T-helper 9 cell (primary cell): ENCODE results near the gene CD2.

Experiments
- DNase-seq: peaks from one replicate; pipeline ENCODE4 v3.0.0-alpha.2; 2020
- total RNA-seq, 2 donors: gene quantifications; one replicate each; lab custom pipeline; 2026; lab: John Stamatoyannopoulos, UW

CD2 gene, protein sequence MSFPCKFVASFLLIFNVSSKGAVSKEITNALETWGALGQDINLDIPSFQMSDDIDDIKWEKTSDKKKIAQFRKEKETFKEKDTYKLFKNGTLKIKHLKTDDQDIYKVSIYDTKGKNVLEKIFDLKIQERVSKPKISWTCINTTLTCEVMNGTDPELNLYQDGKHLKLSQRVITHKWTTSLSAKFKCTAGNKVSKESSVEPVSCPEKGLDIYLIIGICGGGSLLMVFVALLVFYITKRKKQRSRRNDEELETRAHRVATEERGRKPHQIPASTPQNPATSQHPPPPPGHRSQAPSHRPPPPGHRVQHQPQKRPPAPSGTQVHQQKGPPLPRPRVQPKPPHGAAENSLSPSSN
- total RNA-seq, result 260 to 582 reads per million in 2 donors

DNA sequence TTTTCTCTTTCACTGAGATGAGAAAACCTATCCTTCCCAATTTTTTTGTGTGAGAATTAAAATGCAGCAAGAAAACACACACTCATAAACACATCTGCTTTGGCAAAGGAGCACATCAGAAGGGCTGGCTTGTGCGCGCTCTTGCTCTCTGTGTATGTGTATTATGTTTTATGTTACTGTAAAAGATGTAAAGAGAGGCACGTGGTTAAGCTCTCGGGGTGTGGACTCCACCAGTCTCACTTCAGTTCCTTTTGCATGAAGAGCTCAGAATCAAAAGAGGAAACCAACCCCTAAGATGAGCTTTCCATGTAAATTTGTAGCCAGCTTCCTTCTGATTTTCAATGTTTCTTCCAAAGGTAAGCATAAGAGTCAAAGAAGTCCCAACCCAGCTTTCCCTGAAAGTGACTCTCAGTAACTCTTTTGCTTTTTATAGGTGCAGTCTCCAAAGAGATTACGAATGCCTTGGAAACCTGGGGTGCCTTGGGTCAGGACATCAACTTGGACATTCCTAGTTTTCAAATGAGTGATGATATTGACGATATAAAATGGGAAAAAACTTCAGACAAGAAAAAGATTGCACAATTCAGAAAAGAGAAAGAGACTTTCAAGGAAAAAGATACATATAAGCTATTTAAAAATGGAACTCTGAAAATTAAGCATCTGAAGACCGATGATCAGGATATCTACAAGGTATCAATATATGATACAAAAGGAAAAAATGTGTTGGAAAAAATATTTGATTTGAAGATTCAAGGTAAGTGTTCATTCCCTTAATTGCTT is at the start of gene CD2:
TSS of gene CD2 (plus strand) at position 233 of the 780 bp plus-strand sequence. CDS start at position 296, 63 bp downstream.
- no peak for DNase-seq

DNA sequence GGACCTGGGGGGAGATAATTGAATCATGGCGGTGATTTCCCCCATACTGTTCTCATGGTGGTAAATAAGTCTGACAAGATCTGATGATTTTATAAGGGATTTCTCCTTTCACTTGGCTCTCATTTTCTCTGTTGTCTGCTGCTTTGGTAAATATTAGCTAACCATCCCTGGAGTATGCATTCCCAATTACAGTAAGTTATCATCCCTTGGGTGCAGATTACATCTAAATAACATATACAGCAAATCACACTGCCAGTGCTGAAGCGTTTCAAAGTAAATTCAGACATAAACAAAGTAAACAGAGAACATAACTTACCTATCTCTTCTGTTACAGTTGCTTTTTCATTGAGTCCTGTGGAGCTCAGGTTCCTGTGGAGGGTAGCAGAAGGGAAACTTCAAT is 48.1 kb upstream of the CD2 start:
- DNase-seq, result no peak

DNA sequence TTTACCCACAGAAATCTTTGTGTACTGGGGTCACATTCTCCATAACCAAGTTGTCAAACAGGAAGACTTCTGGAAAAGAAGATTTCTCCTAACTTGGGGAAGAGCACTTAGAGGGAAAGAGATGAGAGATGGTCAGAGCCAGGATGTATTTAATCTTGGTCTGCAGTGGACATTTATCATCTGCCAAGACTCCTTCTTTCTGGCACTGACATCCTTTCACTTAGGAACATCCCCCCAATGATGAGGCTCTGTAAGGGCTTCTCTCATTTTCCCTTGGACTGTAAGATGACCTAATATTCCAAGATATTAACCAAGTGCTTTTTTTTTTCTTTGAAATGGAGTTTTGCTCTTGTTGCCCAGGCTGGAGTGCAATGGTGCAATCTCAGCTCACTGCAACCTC is 47.4 kb upstream of the CD2 start:
- DNase-seq, result no peak

DNA sequence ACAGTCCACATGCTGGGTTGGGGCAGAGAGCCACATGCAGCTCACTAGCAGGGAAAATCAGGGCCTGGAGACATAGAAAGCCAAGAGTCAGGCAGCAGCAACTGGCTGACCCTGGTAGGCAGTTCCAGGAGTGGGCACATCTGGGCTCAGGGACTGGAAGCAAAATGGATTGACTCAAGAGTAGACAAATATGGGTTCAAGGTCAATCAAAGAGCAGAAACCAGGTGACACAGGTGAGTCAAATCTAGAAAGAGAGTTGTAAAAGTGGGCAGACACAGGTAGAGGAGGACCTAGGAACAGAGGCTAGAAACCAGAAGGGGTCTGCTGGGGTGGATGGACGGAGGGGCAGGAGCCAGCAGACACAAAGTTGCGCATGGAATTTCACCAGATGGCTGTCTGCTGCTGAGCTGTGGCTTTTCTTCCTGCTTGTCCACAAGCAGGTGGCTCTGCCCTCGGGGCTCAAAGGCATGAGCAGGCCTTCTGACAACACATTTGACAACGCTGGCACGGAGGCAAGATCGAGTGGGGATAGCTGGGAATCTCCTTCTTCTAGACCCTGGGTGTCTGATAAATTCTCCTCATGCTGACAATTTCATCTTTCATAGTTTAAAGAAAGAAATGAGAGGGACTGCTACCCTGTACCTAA is 45.9 kb upstream of the CD2 start:
- no peak for DNase-seq

DNA sequence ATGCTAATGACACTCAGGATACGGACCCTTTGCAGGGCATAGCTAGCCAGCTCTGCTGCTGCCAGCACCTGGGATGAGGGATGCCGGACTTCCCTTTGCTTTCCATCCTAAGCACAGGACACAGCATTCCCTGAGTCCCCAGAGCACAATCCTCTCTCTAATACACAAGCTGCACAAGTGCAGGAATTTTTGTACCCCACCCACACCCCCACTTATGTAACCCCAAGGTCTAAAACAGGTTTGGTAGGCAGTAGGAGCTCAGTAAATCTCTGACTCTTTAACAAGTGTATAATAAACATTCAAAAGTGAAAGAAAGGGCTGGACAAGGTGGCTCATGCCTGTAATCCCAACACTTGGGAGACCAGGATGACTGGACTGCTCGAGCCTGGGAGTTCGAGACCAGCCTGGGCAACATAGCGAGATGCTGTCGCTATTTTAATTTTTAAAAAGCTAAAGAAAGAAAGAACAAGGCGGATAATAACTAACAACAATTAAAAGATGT is 44.5 kb upstream of the CD2 start:
- no peak for DNase-seq

DNA sequence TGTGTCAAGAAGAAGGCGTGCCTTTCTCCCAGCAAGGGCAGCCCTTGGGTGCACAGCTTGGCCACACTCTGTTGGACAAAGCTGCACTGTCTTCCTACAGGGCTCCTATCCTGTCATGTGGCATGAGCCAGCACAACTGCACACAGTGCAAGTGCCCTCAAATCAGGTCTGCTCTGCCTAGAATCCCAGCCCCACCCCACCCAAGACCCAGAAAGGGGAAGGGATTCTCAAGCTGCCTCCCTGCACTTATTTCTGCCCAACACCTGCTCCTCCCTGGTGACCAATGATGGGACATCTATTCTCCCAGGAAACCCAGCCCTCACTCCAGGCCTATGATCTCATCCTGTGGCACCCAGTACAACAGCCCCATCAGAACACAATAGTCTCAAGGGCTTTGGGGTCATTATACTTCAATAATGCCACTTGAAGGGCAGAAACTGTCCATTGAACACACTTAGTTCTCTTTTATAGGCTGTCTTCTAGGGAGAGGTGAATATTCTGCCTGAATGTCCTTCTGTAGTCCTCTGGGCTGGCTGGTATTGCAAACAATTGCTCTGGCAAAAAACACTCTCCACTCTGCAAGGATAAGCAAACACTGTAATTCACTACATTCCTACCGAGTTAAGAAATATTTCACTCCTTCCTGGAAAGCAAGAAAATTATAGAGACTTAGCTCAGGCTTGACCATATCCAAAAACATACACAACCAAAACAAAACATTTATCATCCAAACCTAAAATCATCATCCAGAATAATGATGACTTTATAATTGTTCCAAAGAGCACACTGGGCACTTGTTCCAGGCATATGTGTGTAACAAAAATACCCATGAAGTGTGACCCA is 43.6 kb upstream of the CD2 start:
- DNase-seq, result no peak

DNA sequence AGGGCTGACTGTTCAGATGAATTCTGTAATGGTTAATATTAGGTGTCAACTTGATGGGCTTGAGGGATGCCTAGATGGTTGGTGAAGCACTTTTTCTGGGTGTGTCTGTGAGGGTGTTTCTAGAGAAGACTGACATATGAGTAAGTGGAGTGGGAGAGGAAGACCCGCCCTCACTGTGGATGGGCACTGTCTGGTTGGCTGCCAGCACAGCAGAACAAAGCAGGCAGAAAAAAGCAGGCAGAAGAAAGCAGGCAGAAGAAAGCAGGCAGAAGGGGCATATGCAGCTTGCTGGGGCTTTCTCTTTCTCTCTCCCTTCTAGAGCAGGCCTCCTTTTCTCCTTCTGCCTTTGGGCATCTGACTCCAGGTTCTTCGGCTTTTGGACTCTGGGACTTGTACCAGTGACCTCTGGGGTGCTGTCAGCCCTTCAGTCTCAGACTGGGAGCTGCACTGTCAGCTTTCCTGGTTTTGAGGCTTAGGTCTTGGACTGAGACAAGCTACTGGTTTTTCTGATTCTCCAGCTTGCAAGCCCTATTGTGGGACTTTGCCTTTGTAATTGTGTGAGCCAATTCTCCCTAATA is 42.9 kb upstream of the CD2 start:
- no peak for DNase-seq

DNA sequence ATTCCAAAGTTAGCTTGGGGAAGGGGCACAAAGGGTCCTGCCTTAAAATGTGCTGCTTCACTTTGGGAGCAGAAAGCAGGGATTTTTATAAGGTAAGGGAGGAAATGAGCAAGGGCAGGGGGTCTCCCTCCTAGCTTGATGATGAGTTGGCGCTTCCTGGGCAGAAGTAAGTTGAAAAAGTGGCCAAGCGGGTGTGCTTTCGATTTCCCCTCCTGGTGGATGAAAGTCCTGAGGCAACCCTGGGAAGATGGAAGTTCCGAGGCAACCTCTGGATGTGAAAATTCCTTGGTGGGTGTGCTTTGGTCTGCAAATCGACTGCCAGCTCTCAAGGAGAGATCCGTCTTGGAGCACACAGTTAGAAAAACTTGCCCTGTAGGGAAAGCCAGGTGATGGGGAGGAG is 41.7 kb upstream of the CD2 start:
- no peak for DNase-seq

DNA sequence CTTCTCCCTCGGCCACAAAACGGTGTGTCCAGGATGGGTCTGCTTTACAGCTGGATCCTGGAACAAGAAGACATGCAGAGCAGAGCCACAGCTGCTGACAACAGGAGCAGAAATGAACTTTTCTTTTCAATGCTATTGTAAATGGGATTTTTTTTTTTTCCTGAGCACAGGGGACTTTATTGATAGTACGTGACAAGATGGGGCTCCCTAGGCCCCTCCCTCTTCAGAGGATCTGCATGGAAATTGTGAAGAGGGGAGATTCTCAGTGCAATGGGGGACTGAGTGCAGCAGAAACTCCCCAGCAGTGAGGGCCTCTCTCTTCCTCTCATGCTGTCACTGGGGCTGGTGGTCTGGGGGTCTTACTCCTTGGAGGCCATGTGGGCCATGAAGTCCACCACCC is 40.8 kb upstream of the CD2 start:
- DNase-seq, result no peak

DNA sequence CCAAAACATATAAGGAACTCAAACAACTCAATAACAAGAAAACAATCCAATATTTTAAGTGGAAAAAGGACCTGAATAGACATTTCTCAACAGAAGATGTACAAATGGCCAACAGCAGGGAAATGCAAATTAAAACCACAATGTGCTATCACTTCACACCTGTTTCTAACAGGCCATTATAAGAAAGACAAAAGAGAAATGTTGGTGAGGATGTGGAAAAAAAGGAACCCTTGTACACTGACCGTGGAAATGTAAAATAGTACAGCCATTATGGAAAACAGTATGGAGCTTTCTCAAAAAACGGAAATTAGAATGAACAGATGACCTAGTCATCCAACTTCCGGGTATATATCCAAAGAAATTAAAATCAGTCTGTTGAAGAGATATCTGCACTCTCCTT is 37.8 kb upstream of the CD2 start:
- no peak for DNase-seq

DNA sequence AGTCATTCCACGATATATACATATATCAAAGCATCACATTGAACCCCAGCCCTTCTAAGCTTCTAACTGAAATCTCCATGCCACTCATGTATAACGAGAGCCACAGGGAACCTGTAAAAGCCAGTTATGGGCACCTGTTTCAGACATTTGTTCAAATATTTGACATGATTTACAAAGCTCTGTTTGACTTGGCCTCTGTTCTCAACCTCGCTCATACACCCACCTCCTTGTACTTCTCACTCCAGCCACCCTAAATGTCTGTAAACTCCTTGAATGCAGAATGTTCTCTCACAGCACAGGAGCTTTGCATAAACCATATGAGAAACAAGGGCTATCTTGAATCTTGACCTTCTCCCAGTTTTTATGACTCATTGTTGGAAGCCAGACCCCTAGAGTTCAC is 36.9 kb upstream of the CD2 start:
- DNase-seq, result no peak

DNA sequence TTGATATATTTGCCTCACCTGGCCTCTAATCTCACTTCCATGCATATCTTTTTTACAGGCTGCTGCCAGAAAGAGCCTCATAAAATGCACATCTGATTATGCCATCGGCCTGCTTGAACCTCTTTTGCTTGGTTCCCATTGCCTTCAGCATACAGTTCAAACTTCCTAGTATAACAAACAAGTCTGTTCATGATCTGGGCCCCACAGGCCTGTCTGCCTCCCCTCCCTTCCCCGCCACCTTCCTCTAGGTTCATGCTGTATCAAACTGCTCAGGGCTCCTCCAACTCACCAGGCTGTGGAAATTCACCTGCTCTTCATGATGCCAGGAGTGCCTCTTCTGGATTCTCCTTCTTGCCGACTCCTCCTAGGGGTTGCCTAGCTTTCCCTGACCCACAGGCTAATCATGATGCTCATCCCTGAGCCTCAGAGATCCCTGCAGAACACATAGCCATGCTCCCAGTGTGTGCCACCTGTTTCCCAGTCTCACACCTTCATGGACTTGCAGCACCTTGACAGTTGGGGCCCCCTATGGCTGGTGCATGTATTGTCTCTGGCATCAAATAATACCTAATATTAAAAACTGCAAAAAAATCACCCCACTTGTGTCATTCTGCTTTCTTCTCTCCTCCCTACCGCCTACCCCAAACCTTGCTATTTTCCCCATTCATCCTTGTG is 33.7 kb upstream of the CD2 start:
- no peak for DNase-seq

DNA sequence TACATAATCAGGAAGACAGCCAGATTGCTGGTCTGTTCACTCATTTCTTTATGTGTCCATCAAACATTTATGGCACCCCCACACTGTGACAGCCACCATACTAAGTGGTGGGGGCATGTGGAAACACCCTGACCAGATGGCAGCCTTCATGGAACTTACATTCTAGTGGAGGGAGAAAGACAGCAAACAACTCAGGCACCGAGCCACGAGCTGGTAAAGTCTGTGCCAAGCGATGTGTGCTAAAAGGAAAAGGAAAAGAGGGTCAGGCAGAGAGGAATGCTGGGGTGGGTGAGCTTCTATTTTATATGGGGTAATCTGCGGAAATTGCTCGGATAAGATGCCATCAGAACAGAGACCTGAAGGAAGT is 33.2 kb upstream of the CD2 start:
- DNase-seq, result no peak

DNA sequence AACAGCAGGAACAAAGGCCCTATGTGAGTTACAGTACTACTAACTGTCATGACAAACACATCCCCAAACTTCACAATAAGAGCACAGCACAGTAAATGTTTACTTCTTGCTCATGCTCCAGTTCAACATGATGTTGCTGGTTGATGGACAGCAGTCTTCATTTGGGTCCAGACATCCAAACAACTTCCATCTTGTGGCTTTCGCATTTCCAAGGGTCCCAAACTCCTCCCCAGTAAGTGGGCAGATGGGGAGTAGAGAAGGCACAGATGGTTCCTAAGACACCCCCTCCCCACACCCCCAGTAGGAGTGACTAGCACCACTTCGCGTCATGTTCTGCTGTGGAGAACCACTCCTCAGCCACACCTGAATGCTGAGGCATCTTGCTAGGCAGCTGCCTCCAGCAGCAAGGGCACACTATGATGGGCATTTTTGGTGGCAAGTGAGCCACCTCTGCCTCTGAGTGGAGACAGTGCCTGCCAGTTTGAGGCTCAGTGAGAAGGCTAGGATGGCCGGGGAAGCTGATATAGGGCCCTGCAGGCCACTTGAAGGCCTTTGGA is 32.7 kb upstream of the CD2 start:
- no peak for DNase-seq

DNA sequence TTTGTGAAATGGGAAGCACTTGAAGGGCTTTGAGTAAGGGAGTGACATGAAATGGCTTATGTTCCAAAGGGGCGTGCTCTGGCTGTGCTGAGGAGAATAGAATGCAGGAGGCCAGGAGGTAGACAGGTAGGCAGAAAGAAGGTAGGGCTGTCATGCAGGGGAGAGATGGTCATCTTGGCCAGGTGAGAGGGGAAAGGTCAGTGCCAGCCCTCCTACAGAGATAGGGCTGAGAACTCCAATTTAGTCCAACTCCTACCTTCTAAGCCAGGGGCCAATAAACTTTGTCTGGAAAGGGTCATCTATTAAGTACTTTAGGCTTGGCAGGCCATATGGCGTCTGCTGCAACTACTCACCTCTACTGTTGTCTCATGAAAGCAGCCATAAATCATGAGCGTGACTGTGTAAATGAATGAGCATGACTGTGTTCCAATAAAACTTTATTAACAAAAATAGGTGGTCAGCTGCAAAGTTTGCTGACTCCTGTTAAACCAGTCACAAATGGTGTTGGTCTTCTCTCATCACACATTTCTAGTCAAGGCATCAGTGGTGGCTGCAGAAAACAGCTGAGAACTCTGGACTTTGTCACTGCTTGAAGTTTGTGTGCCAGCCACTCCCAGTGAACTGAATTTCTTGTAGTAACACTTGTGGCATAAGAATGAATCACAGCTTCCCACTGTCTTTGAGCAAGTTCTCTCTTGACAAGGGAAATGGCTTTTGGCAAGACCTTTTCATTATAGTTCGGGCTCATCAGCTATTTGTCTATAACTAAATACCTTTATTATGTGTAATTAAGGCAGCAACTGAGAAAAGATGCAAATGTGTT is 32.0 kb upstream of the CD2 start:
- no peak for DNase-seq

DNA sequence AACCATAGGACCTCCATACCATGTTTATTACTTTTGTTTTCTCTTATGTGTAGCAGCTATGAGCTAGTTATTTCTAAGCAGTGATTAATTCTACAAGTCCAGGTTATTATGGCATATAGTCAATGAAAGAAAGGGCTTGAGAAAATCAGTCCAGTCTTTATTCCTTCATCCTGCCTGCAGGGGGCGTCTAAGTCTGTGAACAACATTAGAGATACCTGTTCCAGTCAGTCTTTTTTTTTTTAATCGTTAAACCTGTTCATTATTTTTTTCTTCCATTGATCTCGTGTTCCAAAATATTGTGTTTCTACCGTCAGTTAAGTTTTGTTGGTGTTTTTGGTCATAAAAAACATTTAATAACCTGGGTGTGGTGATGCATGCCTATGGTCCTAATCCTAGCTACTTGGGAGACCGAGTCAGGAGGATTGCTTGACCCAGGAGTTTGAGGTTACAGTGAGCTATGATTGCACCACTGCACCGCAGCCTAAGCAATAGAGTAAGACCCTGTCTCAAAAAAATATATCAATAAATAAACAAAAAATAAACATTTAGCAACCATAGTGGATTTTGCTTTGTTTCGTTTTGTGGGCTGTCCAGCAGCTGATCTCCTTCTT is 29.4 kb upstream of the CD2 start:
- DNase-seq, result peak; percentile 76

DNA sequence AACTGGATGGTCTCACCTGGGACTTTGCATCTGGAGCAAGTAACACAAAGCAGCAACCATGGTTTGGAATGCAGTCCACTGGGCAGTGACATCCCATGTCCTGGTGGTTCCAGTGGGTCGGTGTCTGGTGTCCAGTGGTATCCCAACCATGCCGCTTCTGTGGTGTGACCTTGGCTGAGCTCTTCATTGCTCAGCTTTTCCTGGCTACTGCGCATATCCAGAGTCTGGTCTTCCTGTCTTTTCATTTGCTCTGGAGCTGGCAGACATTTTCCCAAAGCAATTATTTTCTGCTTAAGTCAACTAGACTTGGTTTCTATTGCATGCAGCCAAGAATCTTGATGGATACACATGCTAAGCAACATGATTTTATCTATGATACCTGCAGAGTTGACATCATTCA is 28.4 kb upstream of the CD2 start:
- DNase-seq, result no peak

DNA sequence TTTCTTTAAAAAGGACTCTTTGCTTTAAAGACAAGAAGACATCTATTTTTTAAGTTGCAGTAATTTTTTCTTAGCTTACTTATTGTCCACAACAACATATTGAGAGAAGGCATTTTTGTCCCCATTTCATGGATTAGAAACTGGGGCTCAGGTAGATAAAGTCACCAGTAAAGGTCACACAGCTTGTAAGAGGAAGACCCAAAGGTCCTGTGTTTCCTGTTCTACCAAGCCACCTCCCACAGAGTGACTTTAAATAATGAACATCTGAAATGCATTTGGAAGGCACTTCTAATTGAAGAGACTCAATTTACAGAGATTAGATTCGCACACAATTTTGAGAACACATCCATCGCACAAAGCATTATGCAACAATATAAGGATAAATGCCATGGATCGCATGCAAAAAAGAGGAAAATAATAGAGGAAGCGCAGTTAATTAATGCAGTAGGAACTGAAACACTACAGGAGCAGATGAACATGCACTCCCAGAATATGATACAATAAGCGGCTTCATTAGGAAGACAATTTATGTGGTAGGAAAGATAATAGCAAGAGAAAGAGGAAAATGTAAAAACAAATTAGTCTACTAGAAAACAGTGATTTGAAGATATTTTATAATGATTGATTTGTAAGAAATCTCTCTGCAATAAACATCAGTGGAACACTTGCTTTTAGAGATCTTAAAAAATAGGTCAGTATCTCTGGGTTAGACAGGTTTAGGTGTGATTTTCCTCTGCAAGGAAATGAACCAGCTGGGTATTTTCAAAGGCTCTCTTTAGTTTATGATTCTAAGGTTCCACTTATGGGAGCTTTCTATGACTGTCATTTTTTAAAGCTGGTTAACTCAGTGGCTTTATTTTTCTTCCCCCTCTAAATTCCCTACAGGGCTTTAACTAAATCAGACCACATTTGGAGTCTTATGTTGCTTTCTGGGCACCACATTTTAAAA is 27.1 kb upstream of the CD2 start:
- no peak for DNase-seq

DNA sequence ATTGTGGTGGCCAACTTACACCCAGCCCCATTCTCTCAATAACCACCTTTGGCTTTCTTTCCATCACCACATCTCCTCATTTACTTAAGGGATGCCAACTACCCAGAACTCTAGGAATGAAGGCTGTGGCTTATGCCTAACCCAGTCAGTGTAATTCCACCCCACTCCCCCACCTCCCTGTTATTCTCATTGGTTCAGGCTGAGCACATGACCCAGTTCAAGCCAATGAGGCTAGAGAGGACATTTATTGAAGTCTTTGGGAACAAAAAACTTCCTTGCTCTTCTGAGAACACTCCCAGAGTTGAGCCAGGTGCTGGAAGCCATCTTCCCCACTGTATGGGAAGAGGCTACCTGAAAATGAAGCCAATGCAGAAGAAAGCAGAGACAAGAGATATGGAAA is 22.8 kb upstream of the CD2 start:
- no peak for DNase-seq
